Testis (tissue), 2 donors: Measurements from ENCODE around the gene LRG1.

ENCODE experiments used
- POLR2A ChIP-seq: fragments of 450-650 bp; IDR thresholded peaks from one replicate; pipeline ENCODE4 v1.6.1; 2017; ENCODE audit warnings: antibody characterized with exemption, mild to moderate bottlenecking, moderate library complexity
- TF ChIP-seq, protein P1 (sequence below), 3 experiments: fragments of 450-650 bp in 2 of 3; fragments of 200-600 bp in 1 of 3; sonication (generic) in 1 of 3; IDR thresholded peaks; one replicate each; pipeline ENCODE4 v1.5.1; 2016 to 2019; ENCODE audit warnings: antibody characterized with exemption in 3 of 3, mild to moderate bottlenecking in 2 of 3, moderate library complexity in 1 of 3

GRCh38 chr19:4498694-4499093, 41.1 kb downstream of the LRG1 start:
- TF ChIP-seq, protein P1, sequence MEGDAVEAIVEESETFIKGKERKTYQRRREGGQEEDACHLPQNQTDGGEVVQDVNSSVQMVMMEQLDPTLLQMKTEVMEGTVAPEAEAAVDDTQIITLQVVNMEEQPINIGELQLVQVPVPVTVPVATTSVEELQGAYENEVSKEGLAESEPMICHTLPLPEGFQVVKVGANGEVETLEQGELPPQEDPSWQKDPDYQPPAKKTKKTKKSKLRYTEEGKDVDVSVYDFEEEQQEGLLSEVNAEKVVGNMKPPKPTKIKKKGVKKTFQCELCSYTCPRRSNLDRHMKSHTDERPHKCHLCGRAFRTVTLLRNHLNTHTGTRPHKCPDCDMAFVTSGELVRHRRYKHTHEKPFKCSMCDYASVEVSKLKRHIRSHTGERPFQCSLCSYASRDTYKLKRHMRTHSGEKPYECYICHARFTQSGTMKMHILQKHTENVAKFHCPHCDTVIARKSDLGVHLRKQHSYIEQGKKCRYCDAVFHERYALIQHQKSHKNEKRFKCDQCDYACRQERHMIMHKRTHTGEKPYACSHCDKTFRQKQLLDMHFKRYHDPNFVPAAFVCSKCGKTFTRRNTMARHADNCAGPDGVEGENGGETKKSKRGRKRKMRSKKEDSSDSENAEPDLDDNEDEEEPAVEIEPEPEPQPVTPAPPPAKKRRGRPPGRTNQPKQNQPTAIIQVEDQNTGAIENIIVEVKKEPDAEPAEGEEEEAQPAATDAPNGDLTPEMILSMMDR (IDR thresholded peaks at IDR 0.05) = no peak
- no peak for TF ChIP-seq POLR2A
